Fibroblast of skin of abdomen (primary cell): ENCODE results near the gene ZNF138.
"Not testable (repeated sequence)": the region's sequence is repeated elsewhere in the genome, so short reads cannot be mapped to it uniquely, and the experiment has no call there.

Source experiments
- DNase-seq: peaks from one replicate; pipeline ENCODE4 v3.0.0-alpha.2; 2013

Gene ZNF138

GRCh38 chr7:64838691-64839090, 44.5 kb downstream of the ZNF138 start:
- no peak for DNase-seq

DNA sequence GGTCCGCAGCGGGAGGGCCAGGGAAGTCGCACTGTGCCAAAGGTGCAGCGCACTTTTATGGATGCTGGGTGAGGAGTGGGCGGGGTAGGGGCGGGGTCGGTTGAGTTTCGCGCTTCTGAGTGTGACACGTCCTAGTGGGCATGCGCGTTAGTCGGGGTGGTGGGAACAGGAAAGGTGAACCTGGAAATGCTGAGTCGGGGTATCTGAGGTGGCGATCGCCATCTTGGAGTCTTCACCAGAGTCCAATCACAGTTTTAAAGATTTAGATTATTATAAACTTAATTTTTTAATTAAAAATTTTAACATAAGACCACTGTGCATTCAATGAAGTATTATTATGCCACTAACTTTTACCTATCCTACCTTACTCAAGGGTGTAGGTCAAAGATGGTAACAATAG, 45.7 kb downstream of the ZNF138 start:
- DNase-seq = no peak

- DNase-seq = no peak
Observed at GRCh38 chr7:64849250-64849923, 55.2 kb downstream of the ZNF138 start.

DNA sequence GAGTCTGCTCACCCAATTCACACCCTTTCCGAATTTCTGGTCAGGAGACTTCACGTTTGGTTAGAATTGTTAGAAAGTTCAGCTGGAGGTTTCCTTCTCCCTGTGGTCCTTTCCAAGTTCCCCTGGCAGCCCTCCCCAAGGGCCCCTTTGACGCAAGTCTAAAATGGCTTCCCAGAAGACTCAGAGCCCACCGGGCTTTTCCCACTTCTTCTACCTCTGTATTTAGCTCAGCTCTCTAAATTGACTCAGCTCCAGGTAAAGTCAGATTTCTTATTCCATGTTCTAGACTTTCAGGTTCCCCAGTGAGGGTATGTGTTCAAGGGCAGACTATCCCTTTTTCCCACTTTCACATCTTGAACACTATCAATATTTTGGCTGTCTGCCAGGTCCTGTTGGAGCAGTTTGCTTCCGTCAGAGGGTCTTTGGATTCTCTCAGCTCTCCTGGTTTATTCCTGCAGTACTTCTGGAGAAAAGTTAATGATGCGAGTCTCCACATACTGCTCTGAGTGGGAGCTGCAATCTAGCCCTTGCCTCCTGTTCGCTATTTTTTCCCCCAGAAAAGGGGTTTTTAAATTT, 55.8 kb downstream of the ZNF138 start:
- DNase-seq = no peak

- DNase-seq = no peak
Observed at GRCh38 chr7:64853679-64854078, 59.5 kb downstream of the ZNF138 start.

GRCh38 chr7:64854969-64855368, 60.7 kb downstream of the ZNF138 start:
- no peak for DNase-seq

- no peak for DNase-seq
Observed at GRCh38 chr7:64863021-64863420, 68.8 kb downstream of the ZNF138 start.

GRCh38 chr7:64863530-64863929, 69.3 kb downstream of the ZNF138 start:
- DNase-seq = not testable (repeated sequence)

- DNase-seq = no peak
Observed at GRCh38 chr7:64863969-64864368, 69.7 kb downstream of the ZNF138 start.

GRCh38 chr7:64867863-64868440, 73.7 kb downstream of the ZNF138 start:
- DNase-seq = no peak

DNA sequence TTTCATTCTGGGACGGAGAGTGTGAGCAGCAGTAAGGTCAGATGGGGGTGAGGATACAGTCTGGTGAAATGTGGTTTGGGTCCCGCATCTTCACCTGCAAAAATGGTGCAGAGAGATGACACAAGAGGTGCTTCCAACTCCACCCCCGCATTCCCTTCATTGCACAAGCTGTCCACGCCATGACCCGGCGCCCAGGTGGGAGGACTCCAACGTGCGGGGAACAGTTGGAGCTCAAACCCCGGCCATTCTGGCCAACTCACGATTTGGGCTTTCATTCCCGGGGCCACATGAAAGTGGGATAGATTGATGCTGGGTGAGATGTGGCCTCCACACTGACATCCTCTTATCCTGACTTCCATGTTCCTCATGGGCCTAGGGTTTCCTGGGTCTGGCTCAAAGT, 74.3 kb downstream of the ZNF138 start:
- no peak for DNase-seq

GRCh38 chr7:64869121-64869725, 75.0 kb downstream of the ZNF138 start:
- no peak for DNase-seq

DNA sequence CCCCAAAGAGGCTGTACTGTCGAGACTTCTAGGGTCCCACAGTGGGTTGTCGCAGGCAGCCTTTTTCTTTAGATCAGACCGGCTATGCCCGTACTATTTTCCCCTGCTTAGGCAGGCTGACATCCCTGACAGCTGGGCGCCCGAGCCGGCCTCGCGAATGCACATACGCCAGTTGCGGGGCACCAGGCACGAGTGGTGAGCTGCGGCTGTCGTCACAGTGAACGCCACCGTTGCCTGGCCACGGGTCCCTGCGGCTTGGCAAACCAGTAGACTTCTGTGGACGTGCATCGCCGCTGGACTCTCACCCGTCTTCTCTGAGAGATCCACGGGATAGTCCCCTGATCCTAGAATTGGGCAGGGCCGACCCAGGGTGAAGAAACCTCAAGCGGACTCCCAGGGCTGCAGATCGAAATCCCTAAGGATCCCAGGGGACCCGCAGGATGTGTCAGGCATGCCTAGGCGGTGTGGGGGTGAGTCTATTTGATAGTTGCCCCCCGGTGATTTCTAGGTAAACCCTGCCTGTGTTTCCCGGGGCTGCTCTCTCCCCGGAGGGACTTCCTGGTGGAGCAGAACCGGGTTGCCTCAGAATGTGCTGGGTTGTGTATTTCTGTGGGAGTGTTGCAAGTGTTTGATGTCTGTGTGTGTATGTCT, 75.8 kb downstream of the ZNF138 start:
- no peak for DNase-seq

- no peak for DNase-seq
Observed at GRCh38 chr7:64870656-64871055, 76.4 kb downstream of the ZNF138 start.

DNA sequence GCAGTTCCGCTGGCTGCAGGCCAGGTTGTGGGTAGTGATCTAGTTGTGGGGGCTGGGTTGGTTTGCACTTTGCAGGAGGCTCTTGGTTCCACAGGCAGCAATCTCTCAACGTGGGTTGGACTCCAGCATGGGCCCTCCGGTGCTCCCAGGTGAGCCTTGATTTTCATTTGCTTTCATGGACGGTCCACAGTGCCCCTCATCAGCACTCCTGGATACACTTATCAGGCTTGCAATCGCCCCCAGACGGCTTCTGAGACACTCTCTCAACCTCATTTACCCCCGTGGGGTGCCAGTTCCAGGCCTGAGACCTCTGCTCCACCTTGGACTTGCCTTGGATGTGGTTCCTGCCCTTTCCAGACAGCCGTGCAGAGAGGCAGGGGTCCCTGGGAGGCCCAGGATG, 77.5 kb downstream of the ZNF138 start:
- DNase-seq = no peak

- DNase-seq = no peak
Observed at GRCh38 chr7:64872351-64873154, 78.3 kb downstream of the ZNF138 start.

GRCh38 chr7:64873155-64873500, 78.9 kb downstream of the ZNF138 start:
- DNase-seq = no peak

GRCh38 chr7:64873517-64873916, 79.3 kb downstream of the ZNF138 start:
- no peak for DNase-seq

DNA sequence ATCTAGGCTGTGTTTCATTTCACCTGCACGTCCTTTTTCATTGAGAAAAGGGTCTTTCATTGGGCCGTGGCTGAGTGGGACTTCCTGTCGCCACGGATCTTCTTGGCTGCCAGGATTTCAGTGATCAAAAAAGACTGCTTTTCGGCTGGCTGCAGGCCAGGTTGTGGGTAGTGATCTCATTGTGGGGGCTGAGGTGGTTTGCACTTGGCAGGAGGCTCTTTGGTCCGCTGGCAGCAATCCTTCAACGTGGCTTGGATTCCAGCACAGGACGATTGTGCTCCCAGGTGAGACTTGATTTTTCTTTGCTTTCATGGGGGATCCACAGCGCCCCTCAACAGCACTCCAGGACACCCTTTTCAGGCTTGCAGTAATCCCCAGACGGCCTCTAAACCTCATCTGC, 79.9 kb downstream of the ZNF138 start:
- DNase-seq = no peak

DNA sequence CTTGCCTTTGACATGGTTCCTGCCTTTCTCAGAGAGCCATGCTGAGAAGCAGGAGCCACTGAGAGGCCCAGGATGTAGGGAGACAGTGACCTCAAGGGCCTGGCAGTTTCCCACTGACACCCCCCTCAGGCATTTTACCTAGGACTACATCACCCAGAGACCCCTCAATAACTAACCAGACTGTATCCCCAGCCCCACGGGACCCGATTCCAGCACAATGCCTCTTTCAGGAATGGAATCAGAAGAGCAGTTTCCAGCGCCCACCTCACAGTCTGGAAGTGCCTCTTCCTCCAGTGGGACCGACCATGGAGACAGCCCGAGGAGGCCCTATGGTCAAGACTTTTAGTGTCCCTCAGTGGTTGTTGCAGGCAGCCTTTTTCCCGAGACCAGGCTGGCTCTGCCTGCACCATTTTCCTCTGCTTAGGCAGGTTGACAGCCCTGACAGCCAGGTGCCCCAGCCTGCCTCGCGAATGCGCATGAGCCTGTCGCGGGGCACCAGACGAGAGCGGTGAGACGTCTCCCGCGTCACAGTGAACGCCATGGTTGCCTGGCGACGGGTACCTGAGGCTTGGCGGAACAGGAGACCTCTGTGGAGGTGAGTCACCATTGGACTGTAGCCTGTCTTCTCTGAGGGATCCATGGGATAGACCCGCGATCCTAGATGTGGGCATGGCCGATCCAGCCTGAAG, 80.5 kb downstream of the ZNF138 start:
- no peak for DNase-seq

DNA sequence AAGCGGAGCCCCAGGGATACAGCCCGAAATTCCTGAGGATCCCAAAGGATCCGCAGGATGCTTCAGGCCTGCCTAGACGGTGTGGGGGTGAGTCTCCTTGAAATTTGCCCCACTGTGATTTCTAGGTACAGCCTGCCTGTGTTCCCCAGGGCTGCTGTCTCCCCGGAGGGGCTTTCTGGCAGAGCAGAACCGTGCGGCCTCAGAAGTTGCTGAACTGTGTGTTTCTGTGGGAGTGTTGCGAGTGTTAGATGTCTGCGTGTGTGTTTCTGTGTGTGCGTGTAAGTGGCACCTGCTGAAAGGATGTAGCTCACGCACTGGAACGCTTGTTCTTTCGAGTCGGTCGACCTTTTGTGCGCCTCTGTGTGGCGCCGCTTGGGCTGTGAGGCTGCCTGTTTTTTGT, 81.0 kb downstream of the ZNF138 start:
- DNase-seq = no peak
